Activated naive CD8-positive, alpha-beta T cell treated with anti-CD3 and anti-CD28 coated beads, Interleukin-2, amount 50 U/mL, for 16 hours (primary cell): Measurements from ENCODE around the gene ZNF629.

ENCODE experiments used
- DNase-seq: peaks from one replicate; pipeline ENCODE4 v3.0.0-alpha.2; 2020; ENCODE audit warnings: low read depth, low spot score

Gene ZNF629

DNA sequence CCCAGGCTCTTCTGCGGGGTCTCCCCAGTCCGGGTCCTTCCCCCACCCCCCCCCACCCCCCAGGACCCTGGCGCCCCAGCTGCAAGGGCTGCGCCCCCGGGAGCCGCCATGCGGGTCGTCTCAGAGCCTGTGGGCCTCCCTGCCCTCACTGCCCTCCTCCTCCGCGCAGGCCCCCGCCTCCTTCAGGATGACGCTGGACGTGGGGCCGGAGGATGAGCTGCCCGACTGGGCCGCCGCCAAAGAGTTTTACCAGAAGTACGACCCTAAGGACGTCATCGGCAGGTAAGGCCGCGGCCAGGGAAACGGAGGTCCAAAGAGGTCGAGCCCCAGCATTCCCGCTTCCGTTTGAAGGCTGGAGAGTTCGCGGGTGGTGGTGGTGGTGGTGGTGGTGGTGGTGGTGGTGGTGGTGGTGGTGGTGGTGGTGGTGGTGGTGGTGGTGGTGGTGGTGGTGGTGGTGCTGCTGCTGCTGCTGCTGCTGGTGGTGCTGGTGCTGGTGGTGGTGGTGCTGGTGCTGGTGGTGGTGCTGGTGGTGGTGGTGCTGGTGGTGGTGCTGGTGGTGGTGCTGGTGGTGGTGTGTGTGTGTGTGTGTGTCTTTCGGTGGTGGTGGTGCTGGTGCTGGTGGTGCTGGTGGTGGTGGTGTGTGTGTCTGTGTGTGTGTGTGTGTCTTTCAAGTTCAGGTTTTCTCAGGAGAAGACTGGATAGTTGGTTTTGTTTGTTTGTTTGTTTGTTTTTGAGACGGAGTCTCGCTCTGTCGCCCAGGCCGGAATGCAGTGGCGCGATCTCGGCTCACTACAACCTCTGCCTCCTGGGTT lies 38.2 kb downstream of the ZNF629 start:
- DNase-seq, result no peak

GRCh38 chr16:30747799-30748633 lies 39.0 kb downstream of the ZNF629 start, which contains the start of gene PHKG2:
PHKG2 (plus strand) TSS chr16:30748425; CDS start chr16:30748821, 396 bp downstream.
- DNase-seq, result peak; percentile 92

DNA sequence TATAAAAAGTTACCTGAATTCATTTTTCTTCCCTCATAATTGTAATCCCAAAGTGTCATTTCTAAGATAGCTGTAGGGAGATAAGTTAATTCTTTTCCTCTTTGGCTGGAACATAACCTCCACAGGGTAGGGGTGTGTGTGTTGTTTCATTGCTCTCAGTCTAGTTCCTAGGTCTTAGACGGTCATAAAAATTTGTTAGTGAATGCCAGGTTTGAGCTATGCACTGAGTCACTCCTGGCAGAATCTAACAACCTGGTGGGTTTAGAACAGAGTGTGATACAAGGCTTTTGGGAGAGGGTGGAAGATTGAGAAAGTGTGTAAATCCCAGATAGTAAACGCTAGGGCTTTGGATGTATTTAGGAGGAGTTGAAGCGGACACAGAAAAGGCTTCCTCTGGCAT lies 39.7 kb downstream of the ZNF629 start:
- no peak for DNase-seq

DNA sequence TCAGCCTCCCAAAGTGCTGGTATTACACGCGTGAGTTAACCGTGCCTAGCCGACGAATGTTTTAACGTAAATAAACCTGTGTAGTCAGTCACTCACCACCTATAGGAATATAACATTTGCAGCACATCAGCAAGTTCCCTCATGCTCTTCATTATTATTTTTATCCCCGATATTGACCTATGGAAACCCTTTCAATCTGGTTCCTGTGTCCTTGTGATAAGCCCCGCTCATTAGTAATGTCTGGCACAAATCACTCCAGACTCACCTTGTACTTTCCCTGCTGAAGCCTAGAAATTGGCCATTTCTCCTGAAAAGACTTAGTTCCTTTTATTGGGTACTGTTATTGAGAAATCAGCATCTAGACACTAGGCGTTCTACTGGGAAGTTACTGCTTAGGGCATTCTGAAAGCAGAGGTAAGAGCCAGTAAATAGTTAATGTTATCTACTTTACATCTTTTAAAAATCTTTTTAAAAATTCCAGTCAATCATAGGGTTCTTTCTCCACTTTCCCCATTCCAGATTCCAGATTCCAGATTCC lies 40.3 kb downstream of the ZNF629 start:
- DNase-seq, result no peak

DNA sequence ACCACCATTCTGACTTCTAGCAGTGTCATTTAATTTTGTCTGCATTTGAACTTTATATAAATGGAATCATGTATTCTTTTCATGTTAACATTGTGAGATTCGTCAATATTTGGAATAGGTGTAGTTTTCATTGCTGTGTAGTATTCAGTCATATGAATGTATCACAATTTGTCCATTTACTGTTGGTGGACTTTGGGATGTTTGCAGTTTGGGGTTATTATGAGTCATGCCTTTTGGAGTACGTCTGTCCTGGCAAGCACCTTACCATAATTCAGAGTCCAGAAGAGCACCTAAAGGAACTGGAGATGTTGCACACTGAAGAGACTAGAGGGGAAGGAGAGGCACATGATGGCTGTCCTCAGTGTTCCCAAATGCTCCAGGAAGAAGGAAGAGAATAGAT lies 41.9 kb downstream of the ZNF629 start:
- no peak for DNase-seq

- DNase-seq, result no peak
Measured at GRCh38 chr16:30744183-30744582, 42.8 kb downstream of the ZNF629 start.

GRCh38 chr16:30743716-30744115 lies 43.3 kb downstream of the ZNF629 start:
- DNase-seq, result no peak

GRCh38 chr16:30741461-30741914 lies 45.5 kb downstream of the ZNF629 start:
- DNase-seq, result no peak

- no peak for DNase-seq
Measured at GRCh38 chr16:30740364-30741251, 46.4 kb downstream of the ZNF629 start.

DNA sequence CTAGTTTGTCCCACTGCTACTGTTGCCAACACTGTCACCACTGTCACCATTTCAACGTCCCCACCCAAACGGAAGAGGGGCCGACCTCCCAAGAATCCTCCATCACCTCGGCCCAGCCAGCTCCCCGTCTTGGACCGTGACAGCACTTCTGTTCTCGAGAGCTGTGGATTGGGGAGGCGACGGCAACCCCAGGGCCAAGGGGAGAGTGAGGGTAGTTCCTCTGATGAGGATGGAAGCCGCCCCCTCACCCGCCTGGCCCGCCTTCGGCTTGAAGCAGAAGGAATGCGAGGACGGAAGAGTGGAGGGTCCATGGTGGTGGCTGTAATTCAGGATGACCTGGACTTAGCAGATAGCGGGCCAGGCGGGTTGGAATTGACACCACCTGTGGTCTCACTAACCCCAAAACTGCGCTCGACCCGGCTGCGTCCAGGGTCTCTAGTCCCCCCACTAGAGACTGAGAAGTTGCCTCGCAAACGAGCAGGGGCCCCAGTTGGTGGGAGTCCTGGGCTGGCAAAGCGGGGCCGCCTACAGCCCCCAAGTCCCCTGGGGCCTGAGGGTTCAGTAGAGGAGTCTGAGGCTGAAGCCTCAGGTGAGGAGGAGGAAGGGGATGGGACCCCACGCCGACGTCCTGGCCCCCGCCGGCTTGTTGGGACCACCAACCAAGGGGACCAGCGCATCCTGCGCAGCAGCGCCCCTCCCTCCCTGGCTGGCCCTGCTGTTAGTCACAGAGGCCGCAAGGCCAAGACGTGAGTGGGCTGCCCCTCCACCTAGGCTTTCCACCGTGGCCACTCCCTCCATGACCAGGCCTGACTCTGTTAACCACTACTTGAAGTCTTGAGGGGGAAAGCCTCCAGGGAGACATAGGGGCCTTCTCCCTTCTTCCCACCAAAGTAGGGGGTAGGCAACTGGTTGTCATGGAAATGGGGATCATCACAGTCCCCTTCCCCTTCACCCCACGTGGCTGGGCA lies 47.7 kb downstream of the ZNF629 start:
- no peak for DNase-seq

- DNase-seq, result no peak
Measured at GRCh38 chr16:30737794-30738648, 49.0 kb downstream of the ZNF629 start.

DNA sequence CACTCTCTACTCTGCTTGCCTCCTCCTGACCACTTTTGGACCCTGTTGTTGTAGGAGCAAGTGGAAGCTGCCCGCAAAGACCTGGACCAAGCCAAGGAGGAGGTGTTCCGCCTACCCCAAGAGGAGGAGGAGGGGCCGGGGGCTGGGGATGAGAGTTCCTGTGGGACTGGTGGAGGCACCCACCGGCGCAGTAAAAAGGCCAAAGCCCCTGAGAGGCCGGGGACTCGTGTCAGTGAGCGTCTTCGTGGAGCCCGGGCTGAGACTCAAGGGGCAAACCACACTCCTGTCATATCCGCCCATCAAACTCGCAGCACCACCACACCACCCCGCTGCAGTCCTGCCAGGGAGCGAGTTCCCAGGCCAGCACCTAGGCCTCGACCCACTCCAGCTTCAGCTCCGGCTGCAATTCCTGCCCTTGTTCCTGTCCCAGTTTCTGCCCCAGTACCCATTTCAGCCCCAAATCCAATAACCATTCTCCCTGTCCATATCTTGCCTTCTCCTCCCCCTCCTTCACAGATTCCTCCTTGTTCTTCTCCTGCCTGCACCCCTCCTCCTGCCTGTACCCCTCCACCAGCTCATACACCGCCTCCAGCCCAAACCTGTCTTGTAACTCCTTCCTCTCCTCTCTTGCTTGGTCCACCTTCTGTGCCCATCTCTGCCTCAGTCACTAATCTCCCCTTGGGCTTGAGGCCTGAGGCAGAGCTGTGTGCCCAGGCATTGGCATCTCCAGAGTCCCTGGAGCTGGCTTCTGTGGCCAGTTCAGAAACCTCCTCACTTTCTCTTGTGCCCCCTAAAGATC lies 49.8 kb downstream of the ZNF629 start:
- no peak for DNase-seq

DNA sequence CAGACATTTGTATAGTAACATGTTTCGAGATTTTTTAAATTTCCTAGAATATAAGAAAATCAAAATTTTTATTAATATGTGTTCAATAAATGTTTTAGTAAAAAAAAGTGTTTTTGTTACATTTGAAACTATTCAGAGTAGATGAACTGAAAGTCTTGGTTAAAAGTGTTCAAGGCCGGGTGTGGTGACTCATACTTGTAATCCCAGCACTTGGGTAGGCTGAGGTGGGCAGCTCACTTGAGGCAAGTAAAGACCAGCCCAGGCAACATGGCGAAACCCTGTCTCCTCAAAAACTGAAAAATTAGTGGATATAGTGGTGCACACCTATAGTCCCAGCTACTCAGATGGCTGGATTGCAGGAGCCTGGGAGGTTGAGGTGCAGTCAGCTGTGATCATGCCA lies 55.6 kb downstream of the ZNF629 start:
- DNase-seq, result no peak

- no peak for DNase-seq
Measured at GRCh38 chr16:30728899-30729672, 57.9 kb downstream of the ZNF629 start.
